Hematopoietic multipotent progenitor cell treated with erythropoietin and hydrocortisone succinate and interleukin-3 and kit ligand, for 15 days (in vitro differentiated cells): ENCODE results near the gene SFXN1.
"Not testable (repeated sequence)": the region's sequence is repeated elsewhere in the genome, so short reads cannot be mapped to it uniquely, and the experiment has no call there.

Experiments
- DNase-seq: peaks from one replicate; pipeline ENCODE4 v3.0.0-alpha.2; 2015; ENCODE audit warnings: low spot score

SFXN1 gene, protein sequence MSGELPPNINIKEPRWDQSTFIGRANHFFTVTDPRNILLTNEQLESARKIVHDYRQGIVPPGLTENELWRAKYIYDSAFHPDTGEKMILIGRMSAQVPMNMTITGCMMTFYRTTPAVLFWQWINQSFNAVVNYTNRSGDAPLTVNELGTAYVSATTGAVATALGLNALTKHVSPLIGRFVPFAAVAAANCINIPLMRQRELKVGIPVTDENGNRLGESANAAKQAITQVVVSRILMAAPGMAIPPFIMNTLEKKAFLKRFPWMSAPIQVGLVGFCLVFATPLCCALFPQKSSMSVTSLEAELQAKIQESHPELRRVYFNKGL

DNA sequence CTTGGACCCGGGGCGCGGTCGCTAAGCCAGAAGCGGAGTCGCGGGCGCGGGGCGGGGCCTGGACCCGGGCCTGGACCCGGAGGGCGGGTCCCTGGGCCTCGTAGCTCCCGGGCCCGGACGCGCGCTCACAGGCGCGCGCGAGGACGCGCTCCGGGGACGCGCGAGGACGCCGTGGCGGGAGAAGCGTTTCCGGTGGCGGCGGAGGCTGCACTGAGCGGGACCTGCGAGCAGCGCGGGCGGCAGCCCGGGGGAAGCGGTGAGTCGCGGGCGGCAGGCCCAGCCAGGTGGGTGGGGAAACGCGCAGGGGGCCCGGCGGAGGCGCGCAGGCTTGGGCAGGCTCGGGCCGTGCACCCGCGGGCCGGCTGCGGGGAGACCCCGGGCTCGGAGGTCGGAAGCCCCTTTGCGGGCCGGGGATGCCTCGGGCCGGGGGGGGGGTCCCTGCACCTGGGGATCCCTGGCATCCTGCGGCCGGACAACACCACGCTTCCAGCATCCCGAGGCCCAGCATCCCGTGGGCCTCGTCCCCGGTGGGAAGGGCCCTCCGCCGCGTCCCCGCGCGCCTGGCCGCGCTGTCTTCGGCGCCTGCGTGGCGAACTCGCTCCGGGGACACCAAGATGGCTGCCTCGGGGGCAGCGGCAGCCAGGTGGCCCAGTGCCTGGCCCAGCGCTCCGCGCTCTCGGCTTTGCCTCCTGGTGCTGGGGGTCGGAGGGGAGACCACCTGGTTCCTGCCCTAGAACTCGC lies at the start of gene SFXN1:
SFXN1 (plus strand) TSS at position 177 of the 741 bp plus-strand sequence. CDS start 13,544 bp downstream, outside the sequence.
- peak; percentile 59 for DNase-seq

GRCh38 chr5:175434800-175435199 lies 43.6 kb upstream of the SFXN1 start:
- no peak for DNase-seq

DNA sequence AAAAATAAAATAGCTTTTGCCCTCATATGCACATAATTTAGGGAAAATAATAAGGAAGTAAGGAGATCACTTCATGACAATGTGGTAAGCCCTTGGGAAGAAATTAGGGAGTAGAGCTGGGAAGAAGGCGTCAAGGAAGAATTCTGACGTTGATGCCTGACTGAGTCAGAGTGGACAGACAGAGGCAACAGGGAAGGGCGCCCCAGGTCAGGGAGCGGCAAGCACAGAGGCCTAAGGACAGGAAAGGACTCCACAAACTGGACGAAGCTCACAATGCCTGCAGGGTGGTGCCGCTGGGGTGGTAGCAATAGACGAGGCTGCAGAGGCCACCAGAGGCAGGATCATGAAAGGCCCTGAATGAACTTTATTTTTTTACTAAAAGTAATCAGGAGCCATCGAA lies 42.0 kb upstream of the SFXN1 start:
- DNase-seq: no peak

DNA sequence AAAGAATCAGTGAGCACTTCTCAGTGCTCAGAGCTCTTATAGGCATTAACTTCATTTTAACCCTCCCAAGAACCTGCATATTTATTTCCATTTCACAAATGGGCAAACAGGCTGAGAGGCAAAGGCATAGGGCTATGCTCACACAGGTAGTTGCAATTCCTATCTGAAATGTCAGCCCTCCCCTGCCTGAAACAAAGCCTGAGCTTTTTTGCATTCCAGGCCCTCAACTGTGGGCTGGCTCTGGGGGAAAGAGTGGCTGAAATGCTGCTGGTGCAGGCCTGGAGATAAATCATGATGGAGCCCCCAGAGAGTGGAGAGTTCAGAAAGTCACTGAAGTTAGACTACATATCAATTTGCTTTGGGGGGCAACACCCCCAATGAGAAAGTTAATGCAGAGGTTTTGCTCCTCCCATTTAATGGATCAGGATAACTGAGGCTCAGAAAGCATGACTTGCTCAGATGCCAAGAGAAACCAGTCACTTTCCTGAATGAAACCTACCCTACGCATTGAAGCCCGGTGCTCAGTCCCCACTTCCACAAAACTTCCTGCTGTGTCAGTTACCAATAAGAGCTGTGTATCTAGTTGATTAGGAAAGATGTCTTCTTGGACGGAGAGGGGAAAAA lies 40.0 kb upstream of the SFXN1 start:
- DNase-seq: no peak

DNA sequence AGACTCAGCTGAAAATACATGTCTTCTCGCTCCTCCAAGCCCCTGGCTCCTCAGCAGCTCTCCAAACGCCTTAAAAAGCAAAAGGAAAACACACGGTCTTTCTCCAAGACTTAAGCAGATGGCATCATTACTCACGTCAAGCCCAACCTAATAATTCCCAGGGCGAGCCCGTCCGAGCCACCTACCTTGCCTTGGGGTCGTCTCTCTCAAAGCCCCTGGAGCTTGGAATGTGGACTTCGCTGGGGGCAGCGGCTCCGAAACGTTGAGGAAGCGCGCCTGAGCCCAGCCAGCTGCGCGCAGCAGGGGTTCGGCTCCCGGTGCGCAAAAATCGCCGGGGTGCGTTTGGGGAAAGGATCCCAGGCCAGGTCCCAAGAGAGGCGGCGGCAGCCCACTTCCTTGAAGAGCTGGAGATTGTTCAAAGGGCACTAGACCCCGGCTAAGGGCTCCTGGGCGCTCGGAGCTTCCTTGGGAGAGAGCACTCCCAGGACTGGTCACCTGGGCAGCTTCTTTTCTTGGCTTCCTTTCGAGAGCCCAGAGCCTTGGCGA lies 34.8 kb upstream of the SFXN1 start:
- DNase-seq: no peak

DNA sequence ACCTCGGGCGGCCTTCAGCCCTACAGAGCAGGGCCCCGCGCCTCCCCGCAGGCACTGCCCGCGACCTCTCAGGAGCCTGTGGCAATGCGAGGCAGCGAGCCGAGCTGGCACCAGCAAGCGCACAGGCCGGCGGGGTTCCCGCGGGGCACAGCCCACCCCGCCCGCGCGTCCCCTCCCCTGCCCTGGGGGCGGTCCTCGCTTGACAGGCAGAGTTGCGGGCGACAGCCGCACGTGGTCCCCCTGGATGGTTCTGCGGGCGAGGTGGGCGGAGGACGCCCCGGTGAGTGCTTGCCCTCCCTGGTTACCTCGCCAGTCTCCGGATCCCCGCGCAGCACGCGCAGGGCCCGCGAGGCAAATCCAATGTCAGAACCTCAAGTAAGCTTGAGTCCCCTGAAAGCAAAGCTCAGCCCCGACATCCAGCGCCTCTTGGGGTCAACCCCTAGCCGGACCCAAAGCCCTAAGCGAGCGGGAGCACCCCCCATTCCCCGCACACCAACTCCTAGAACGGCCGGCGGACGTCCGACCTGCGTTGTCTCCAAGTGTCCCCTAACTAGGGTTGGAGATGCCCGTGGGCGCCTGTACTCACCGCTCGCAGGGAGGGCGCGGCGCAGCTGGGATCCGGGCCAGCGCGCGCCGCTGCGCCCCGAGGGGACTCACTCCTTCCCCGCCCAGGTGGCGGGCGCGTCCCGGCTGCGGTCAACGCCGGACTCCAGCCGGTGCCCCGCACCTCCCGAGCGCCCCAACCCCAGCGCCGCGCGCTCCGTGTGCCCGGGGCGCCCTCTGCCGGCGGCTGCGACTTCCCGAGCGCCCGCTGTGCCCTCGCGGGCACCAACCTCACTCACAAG lies 34.1 kb upstream of the SFXN1 start, which contains the start of gene DRD1:
DRD1 (minus strand) TSS at position 123 of the 845 bp plus-strand sequence. CDS start 1,083 bp downstream, outside the sequence.
- no peak for DNase-seq

- no peak for DNase-seq
Observed at GRCh38 chr5:175444905-175445456, 33.4 kb upstream of the SFXN1 start.

DNA sequence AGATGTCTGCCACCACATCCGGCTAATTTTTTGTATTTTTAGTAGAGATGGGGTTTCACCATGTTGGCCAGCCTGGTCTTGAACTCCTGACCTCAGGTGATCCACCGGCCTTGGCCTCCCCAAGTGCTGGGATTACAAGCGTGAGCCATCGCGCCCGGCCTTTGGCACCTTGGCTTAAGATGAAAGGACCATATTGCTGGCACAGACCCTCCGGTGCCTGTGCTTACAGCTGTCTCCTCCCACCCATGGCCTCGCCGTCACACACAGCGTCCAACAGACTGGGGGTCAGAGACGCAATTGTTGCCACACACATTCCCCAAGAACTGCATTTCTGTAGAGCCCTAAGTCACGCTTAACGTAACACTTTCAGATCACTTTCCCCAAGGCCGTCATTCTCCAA lies 32.0 kb upstream of the SFXN1 start:
- not testable (repeated sequence) for DNase-seq

DNA sequence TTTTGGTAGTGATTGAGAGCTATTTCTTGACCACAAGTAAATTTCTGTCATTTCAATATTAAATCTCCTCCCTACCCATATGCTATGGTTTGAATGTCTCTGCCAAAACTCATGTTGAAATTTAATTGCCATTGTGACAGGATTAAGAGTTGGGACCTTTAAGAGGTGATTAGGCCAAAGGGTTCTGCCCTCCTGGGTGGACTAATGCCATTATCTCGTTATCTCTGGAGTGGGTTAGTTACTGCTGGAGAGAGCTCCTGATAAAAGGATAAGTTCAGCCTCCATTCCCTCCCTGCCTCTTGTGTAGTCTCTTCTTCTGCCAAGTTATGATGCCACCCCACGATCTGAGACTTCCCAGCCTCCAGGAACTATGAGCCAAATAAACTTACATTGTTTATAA lies 30.8 kb upstream of the SFXN1 start:
- DNase-seq: no peak

GRCh38 chr5:175448276-175448675 lies 30.1 kb upstream of the SFXN1 start:
- DNase-seq: no peak

DNA sequence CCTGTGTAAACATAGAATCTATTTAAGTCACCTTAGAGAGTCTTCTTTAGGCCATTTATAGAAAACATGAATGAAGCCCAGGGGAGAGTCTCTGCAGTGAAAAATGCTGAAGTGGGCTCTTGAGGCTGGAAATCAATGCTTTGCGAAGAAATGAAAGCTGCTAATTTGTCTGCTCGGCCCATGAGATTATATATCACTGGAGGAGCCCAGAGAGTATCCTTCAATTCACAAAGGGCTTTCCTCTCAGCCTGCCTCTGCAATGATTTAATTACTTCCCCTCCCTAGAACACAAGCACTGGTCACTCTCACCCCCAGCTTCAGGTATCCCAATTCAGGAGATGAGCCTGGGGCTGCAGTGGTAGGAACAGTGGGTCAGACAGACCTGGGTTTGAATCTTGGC lies 26.2 kb upstream of the SFXN1 start:
- DNase-seq: no peak

- DNase-seq: not testable (repeated sequence)
Observed at GRCh38 chr5:175454338-175454737, 24.0 kb upstream of the SFXN1 start.

GRCh38 chr5:175456105-175456742 lies 22.1 kb upstream of the SFXN1 start:
- DNase-seq: no peak

DNA sequence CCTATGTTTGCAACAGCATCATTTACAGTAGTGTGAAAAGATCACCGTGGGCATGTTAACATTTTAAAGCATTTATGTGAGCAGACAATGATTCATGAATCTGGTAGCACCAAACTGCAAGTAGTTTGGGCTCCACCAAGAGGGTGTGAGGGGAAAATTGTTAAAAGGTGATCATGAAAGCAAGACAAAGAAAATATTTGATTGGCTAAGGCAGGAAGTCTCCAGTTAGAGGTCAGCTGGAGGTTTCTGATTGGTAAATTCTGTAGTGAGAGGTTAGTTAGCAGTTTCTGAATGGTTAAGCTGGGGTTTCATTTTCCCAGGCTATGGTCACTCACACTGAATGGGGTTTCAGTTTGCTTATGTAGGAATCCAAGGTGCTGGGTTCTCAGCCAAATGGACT lies 20.9 kb upstream of the SFXN1 start:
- no peak for DNase-seq

- DNase-seq: no peak
Observed at GRCh38 chr5:175460126-175460525, 18.2 kb upstream of the SFXN1 start.

DNA sequence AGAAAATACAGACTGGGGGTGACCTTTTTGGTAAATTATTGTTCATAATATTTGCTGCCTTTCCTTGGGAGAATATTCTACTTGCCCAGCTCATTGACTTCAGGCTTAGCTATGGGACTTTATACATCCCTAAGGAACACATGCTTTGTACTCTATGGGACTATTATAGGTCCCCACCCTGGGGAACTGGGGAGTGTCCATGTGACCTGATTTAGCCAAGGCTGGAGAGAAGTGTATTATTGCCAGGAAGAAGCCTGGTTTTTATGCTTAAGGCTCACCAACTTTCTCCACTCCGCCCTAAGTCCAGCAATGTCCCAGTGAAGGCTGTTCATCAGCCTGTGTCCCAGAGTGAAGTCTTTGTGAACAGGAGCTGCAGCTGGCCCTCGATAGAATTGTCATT lies 17.8 kb upstream of the SFXN1 start:
- DNase-seq: no peak

DNA sequence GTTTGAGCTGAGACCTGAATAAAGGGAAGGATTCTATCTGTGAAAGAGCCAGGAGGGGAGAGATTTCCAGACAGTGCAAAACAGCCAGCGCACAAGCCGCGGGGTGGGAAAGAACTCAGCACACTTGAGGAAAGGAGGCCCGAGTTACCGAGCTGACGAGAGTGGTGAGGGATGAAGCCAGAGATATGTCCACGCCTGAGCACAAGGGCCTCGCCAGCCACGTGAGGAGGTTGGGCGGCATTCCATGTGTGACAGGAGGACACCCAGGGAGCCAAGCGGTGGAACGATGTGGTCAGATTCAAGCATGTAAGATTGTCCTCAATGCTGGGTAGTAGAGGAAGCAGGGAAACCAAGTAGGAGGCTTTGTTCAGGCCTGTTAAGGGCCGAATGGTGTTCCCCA lies 17.0 kb upstream of the SFXN1 start:
- no peak for DNase-seq

- DNase-seq: no peak
Observed at GRCh38 chr5:175463641-175464040, 14.7 kb upstream of the SFXN1 start.

DNA sequence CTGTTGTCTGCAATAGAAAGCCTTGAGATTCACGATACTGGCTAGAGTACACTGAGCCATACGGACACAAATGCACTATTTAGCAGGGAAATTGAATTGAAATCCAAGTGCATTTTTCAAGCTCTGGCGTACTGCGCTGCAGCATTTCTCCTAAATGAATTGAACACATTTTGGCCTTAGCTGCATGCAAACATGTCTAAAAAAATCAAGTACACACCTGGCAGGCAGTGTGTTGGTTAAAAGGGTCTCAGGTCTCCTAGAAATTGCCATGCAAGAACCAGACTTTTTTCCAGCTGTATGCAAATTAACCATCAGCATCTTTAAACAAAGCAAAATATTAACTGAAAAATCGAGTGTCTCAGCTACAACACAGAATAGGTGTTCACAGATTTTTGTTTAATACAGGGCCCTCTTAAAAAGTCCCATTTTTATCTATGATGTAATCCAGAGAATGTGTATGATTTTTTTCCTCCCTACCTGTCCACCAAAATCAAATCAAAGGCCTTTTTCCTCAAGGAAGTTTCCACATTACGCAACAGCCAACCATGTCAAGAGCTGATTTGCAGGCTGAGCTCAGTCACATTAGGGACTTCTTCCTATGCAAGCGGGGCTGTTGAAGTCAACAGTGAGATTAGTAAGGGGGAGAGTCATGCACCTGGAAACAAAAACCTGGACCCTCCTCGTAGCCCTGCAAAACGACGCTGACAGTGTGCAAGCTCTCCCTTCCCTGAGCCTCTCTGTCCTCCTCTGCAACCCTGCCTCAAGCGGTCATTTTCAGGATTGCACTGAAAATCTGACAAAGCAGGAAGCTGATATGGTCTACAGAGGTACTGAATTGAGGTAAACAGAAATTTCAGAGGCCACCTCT lies 14.1 kb upstream of the SFXN1 start:
- peak; percentile 23 for DNase-seq

GRCh38 chr5:175464942-175465233 lies 13.5 kb upstream of the SFXN1 start:
- no peak for DNase-seq
